ENCODE measurements around the gene RPN1. TPM values are rescaled to one million over a fixed set of nuclear protein-coding genes. Genes with fewer than 3 reads are reported as not detected.
A peak's percentile ranks its signal among the peaks of the same experiment; 100 is the strongest.
"Not testable (repeated sequence)": the region's sequence is repeated elsewhere in the genome, so short reads cannot be mapped to it uniquely, and the experiment has no call there.

RPN1 gene
- total RNA-seq: 181 TPM

GRCh38 chr3:128650096-128651050 is at the start of gene RPN1:
TSS of gene RPN1 (minus strand) at chr3:128650818. CDS start at chr3:128650800, 18 bp downstream.
- DNase-seq: peak; percentile 90

- no peak for DNase-seq
Measured at GRCh38 chr3:128698211-128699047, 47.8 kb upstream of the RPN1 start.

- DNase-seq: no peak
Measured at GRCh38 chr3:128697341-128697740, 46.7 kb upstream of the RPN1 start.

GRCh38 chr3:128693696-128694095 is 43.1 kb upstream of the RPN1 start:
- no peak for DNase-seq

GRCh38 chr3:128689060-128689459 is 38.4 kb upstream of the RPN1 start:
- DNase-seq: no peak

- DNase-seq: no peak
Measured at GRCh38 chr3:128686465-128686864, 35.8 kb upstream of the RPN1 start.

- no peak for DNase-seq
Measured at GRCh38 chr3:128684986-128685726, 34.5 kb upstream of the RPN1 start.

- no peak for DNase-seq
Measured at GRCh38 chr3:128683957-128684356, 33.3 kb upstream of the RPN1 start.

GRCh38 chr3:128681369-128681829 is 30.8 kb upstream of the RPN1 start:
- DNase-seq: no peak

- peak; percentile 98 for DNase-seq
Measured at GRCh38 chr3:128680603-128681368, 30.2 kb upstream of the RPN1 start.

GRCh38 chr3:128679338-128679737 is 28.7 kb upstream of the RPN1 start:
- no peak for DNase-seq

- not testable (repeated sequence) for DNase-seq
Measured at GRCh38 chr3:128675802-128676201, 25.2 kb upstream of the RPN1 start.

GRCh38 chr3:128674161-128674784 is 23.7 kb upstream of the RPN1 start:
- no peak for DNase-seq

- DNase-seq: no peak
Measured at GRCh38 chr3:128667641-128668040, 17.0 kb upstream of the RPN1 start.

- no peak for DNase-seq
Measured at GRCh38 chr3:128665362-128666021, 14.9 kb upstream of the RPN1 start.

- no peak for DNase-seq
Measured at GRCh38 chr3:128663151-128663550, 12.5 kb upstream of the RPN1 start.

GRCh38 chr3:128655531-128655930 is 4.9 kb upstream of the RPN1 start:
- DNase-seq: no peak

- not testable (repeated sequence) for DNase-seq
Measured at GRCh38 chr3:128653993-128654805, 3.6 kb upstream of the RPN1 start.

- not testable (repeated sequence) for DNase-seq
Measured at GRCh38 chr3:128653383-128653992, 2.9 kb upstream of the RPN1 start.

Measured in occipital lobe (tissue), 2 donors.